Subcutaneous abdominal adipose tissue (tissue), 5 donors: ENCODE data around the gene GOLGA6L2.
"Not testable (repeated sequence)": the region's sequence is repeated elsewhere in the genome, so short reads cannot be mapped to it uniquely, and the experiment has no call there.

Experiments used
- H3K27ac ChIP-seq: one replicate; pipeline ENCODE4 v1.7.0; 2013; ENCODE audit warnings: low read depth, mild to moderate bottlenecking, inconsistent platforms, low read length, moderate library complexity
- H3K27me3 ChIP-seq, 5 donors: one replicate each; pipeline ENCODE4 v1.7.0; 2013; ENCODE audit warnings: low read length in 5 of 5, inconsistent platforms in 1 of 5; ENCODE audit not compliant: control insufficient read depth in 5 of 5, insufficient read depth in 4 of 5
- H3K36me3 ChIP-seq, 5 donors: one replicate each; pipeline ENCODE4 v1.7.0; 2013; ENCODE audit warnings: low read length in 5 of 5; ENCODE audit not compliant: control insufficient read depth in 5 of 5, insufficient read depth in 5 of 5
- H3K4me1 ChIP-seq, 5 donors: one replicate each; pipeline ENCODE4 v1.7.0; 2013; ENCODE audit warnings: low read length in 5 of 5, mild to moderate bottlenecking in 3 of 5, moderate library complexity in 1 of 5; ENCODE audit not compliant: control insufficient read depth in 5 of 5, insufficient read depth in 5 of 5
- H3K4me3 ChIP-seq, 5 donors: one replicate each; pipeline ENCODE4 v1.7.0; 2013; ENCODE audit warnings: low read length in 5 of 5, low read depth in 1 of 5
- H3K9ac ChIP-seq, 5 donors: one replicate each; pipeline ENCODE4 v1.7.0; 2013; ENCODE audit warnings: low read length in 5 of 5, mild to moderate bottlenecking in 4 of 5, moderate library complexity in 3 of 5
- H3K9me3 ChIP-seq, 5 donors: one replicate each; pipeline ENCODE4 v1.7.0; 2013; ENCODE audit warnings: low read length in 5 of 5; ENCODE audit not compliant: control insufficient read depth in 5 of 5
- donor health status: healthy.
- donor health status: healthy.
- donor health status: healthy.
- donor health status: healthy.
- donor health status: healthy.

GOLGA6L2 gene

GRCh38 chr15:23446215-23447106 is 582 bp downstream of the GOLGA6L2 start:
- H3K4me3 ChIP-seq, result no peak overlapping the region
- no peaks in the 10 kb centered on the region for H3K27me3 ChIP-seq
- H3K9me3 ChIP-seq, result no peaks in the 10 kb centered on the region
- H3K27ac ChIP-seq, result no peak overlapping the region
- no peak overlapping the region for H3K9ac ChIP-seq
- no peaks in the 10 kb centered on the region for H3K36me3 ChIP-seq
- H3K4me1 ChIP-seq, result no peaks in the 10 kb centered on the region

- H3K27me3 ChIP-seq, result no peaks in the 10 kb centered on the region
- peaks cover 0 to 5% (median 0%) of the 10 kb centered on the region in 5 donors for H3K4me1 ChIP-seq
- no peak overlapping the region for H3K27ac ChIP-seq
- H3K9ac ChIP-seq, result no peak overlapping the region
- H3K9me3 ChIP-seq, result no peaks in the 10 kb centered on the region
- no peak overlapping the region for H3K4me3 ChIP-seq
- H3K36me3 ChIP-seq, result no peaks in the 10 kb centered on the region
Observed at GRCh38 chr15:23444269-23444668, 2.8 kb downstream of the GOLGA6L2 start.

- H3K27me3 ChIP-seq, result no peaks in the 10 kb centered on the region
- H3K9me3 ChIP-seq, result no peaks in the 10 kb centered on the region
- H3K36me3 ChIP-seq, result no peaks in the 10 kb centered on the region
- no peak overlapping the region for H3K27ac ChIP-seq
- H3K9ac ChIP-seq, result peak overlapping the region in 1 of 5 donors; percentile 26
- peaks cover 0 to 5% (median 0%) of the 10 kb centered on the region in 5 donors for H3K4me1 ChIP-seq
- H3K4me3 ChIP-seq, result no peak overlapping the region
Observed at GRCh38 chr15:23441204-23441603, 5.8 kb downstream of the GOLGA6L2 start.

- H3K9me3 ChIP-seq, result no peaks in the 10 kb centered on the region
- no peak overlapping the region for H3K4me3 ChIP-seq
- no peaks in the 10 kb centered on the region for H3K36me3 ChIP-seq
- H3K27me3 ChIP-seq, result no peaks in the 10 kb centered on the region
- H3K27ac ChIP-seq, result no peak overlapping the region
- peak overlapping the region in 1 of 5 donors; percentile 26 for H3K9ac ChIP-seq
- H3K4me1 ChIP-seq, result peaks cover 0 to 5% (median 0%) of the 10 kb centered on the region in 5 donors
Observed at GRCh38 chr15:23440596-23440995, 6.4 kb downstream of the GOLGA6L2 start.

GRCh38 chr15:23439513-23439912 is 7.5 kb downstream of the GOLGA6L2 start:
- no peaks in the 10 kb centered on the region for H3K36me3 ChIP-seq

GRCh38 chr15:23438816-23439466 is 8.1 kb downstream of the GOLGA6L2 start:
- no peak overlapping the region for H3K27ac ChIP-seq
- peaks cover 0 to 5% (median 0%) of the 10 kb centered on the region in 5 donors for H3K4me1 ChIP-seq
- no peaks in the 10 kb centered on the region for H3K9me3 ChIP-seq
- no peaks in the 10 kb centered on the region for H3K27me3 ChIP-seq
- no peaks in the 10 kb centered on the region for H3K36me3 ChIP-seq
- H3K4me3 ChIP-seq, result no peak overlapping the region
- H3K9ac ChIP-seq, result no peak overlapping the region

More at GRCh38 chr15:23439513-23439912, 7.5 kb downstream of the GOLGA6L2 start:
- Histone ChIP-seq H3K4me1 (peaks cover 0 to 5% (median 0%) of the 10 kb centered on the region in 5 donors), H3K27me3 (no peaks in the 10 kb centered on the region), H3K9ac (no peak overlapping the region), H3K4me3 (no peak overlapping the region), H3K27ac (no peak overlapping the region), H3K9me3 (no peaks in the 10 kb centered on the region)

- Histone ChIP-seq H3K27me3 (no peaks in the 10 kb centered on the region), H3K9ac (no peak overlapping the region), H3K9me3 (no peaks in the 10 kb centered on the region), H3K27ac (no peak overlapping the region), H3K4me3 (no peak overlapping the region), H3K36me3 (no peaks in the 10 kb centered on the region), H3K4me1 (peaks cover 0 to 5% (median 0%) of the 10 kb centered on the region in 5 donors)
Observed at GRCh38 chr15:23437673-23438072, 9.4 kb downstream of the GOLGA6L2 start.

- Histone ChIP-seq H3K9ac (no peak overlapping the region), H3K4me3 (no peak overlapping the region), H3K4me1 (peaks cover 0 to 5% (median 0%) of the 10 kb centered on the region in 5 donors), H3K27ac (no peak overlapping the region), H3K9me3 (no peaks in the 10 kb centered on the region), H3K36me3 (no peaks in the 10 kb centered on the region), H3K27me3 (no peaks in the 10 kb centered on the region)
Observed at GRCh38 chr15:23437146-23437545, 9.9 kb downstream of the GOLGA6L2 start.

- H3K9me3 ChIP-seq, result no peaks in the 10 kb centered on the region
- no peak overlapping the region for H3K4me3 ChIP-seq
- no peak overlapping the region for H3K27ac ChIP-seq
- no peaks in the 10 kb centered on the region for H3K27me3 ChIP-seq
- no peaks in the 10 kb centered on the region for H3K36me3 ChIP-seq
- no peak overlapping the region for H3K9ac ChIP-seq
- peaks cover 0 to 5% (median 0%) of the 10 kb centered on the region in 5 donors for H3K4me1 ChIP-seq
Observed at GRCh38 chr15:23436421-23436820, 10.6 kb downstream of the GOLGA6L2 start.

GRCh38 chr15:23434699-23435098 is 12.3 kb downstream of the GOLGA6L2 start:
- not testable (repeated sequence) for H3K27me3 ChIP-seq, H3K9ac ChIP-seq, H3K27ac ChIP-seq, H3K4me3 ChIP-seq, H3K4me1 ChIP-seq, H3K36me3 ChIP-seq, H3K9me3 ChIP-seq
